A673 (cell line): ENCODE measurements around the gene TMEM108. TPM values are rescaled to one million over a fixed set of nuclear protein-coding genes. Genes with fewer than 3 reads are reported as not detected.
A peak's percentile ranks its signal among the peaks of the same experiment; 100 is the strongest.

ENCODE experiments used
- BruUV-seq: library from RNA; stranded (reverse); fragments of 400-500 nt; replicated peaks from 2 replicates; lab custom pipeline; 2021; lab: Mats Ljungman, UMichigan
- CTCF ChIA-PET: fragments of 300-600 bp; sonication (Branson Sonifier 250); formaldehyde crosslinking; loops from one replicate; lab custom pipeline; 2022; ENCODE audit warnings: antibody characterized with exemption; lab: Charles Lee
- POLR2A ChIA-PET: fragments of 300-600 bp; sonication (Branson Sonifier 250); formaldehyde crosslinking; loops from one replicate; lab custom pipeline; 2022; ENCODE audit warnings: antibody characterized with exemption; ENCODE audit not compliant: low non-redundant PET; lab: Charles Lee
- DNase-seq: peaks from one replicate; pipeline ENCODE4 v3.0.0-alpha.2; 2015; ENCODE audit warnings: low spot score
- H3K27ac ChIP-seq: fragments of 200-600 bp; sonication (generic); 2 replicates; pipeline ENCODE4 v1.5.1; 2016; ENCODE audit warnings: mixed run types, low read depth, mild to moderate bottlenecking, mixed read lengths, antibody characterized with exemption, low read length; ENCODE audit not compliant: poor library complexity, severe bottlenecking
- H3K27me3 ChIP-seq: fragments of 200-600 bp; sonication (generic); replicated peaks from 2 replicates; pipeline ENCODE4 v1.6.1; 2017; ENCODE audit warnings: mixed run types, low read depth, mild to moderate bottlenecking, mixed read lengths, antibody characterized with exemption, low read length; ENCODE audit not compliant: insufficient read depth, poor library complexity
- H3K36me3 ChIP-seq: fragments of 200-600 bp; sonication (generic); 2 replicates; pipeline ENCODE4 v1.6.1; 2016; ENCODE audit warnings: mixed run types, mild to moderate bottlenecking, mixed read lengths, antibody characterized with exemption, low read length; ENCODE audit not compliant: insufficient read depth, poor library complexity, severe bottlenecking
- H3K4me1 ChIP-seq: fragments of 200-600 bp; sonication (generic); 2 replicates; pipeline ENCODE4 v1.6.1; 2017; ENCODE audit warnings: mixed run types, mild to moderate bottlenecking, mixed read lengths, antibody characterized with exemption, low read length; ENCODE audit not compliant: insufficient read depth, poor library complexity, severe bottlenecking
- H3K4me3 ChIP-seq: fragments of 200-600 bp; sonication (generic); 2 replicates; pipeline ENCODE4 v1.5.1; 2016; ENCODE audit warnings: low read depth, mixed run types, mild to moderate bottlenecking, mixed read lengths, low read length; ENCODE audit not compliant: poor library complexity, severe bottlenecking
- H3K9me3 ChIP-seq: fragments of 200-600 bp; sonication (generic); 2 replicates; pipeline ENCODE4 v1.6.1; 2016; ENCODE audit warnings: mixed run types, low read depth, mild to moderate bottlenecking, mixed read lengths, antibody characterized with exemption, low read length; ENCODE audit not compliant: poor library complexity, severe bottlenecking
- EZH2 ChIP-seq: fragments of 200-600 bp; sonication (generic); IDR thresholded peaks from 2 replicates; pipeline ENCODE4 v1.6.1; 2017; ENCODE audit warnings: borderline replicate concordance, low read depth, mild to moderate bottlenecking, mixed read lengths, antibody characterized with exemption, low read length; ENCODE audit not compliant: poor library complexity, severe bottlenecking
- intact Hi-C: fragments of 100-400 bp; cut with micrococcal nuclease; formaldehyde crosslinking; loops from one replicate; pipeline ENCODE4 v1.10.0; 2022; ENCODE audit not compliant: unreplicated experiment
- total RNA-seq: library from RNA; stranded (reverse); gene quantifications from 2 replicates; pipeline ENCODE4 v1.2.3, GENCODE V29; 2021
- TF ChIP-seq, protein P1 (sequence below): fragments of 300-800, 200-600 bp; sonication (generic); conservative IDR thresholded peaks from 2 replicates; pipeline ENCODE4 v1.5.1; 2017; ENCODE audit warnings: low read depth, mild to moderate bottlenecking, antibody characterized with exemption, low read length, moderate library complexity, mixed read lengths

TMEM108 gene
- total RNA-seq, 1 experiment from 2014 or later, result 0.30 TPM

DNA sequence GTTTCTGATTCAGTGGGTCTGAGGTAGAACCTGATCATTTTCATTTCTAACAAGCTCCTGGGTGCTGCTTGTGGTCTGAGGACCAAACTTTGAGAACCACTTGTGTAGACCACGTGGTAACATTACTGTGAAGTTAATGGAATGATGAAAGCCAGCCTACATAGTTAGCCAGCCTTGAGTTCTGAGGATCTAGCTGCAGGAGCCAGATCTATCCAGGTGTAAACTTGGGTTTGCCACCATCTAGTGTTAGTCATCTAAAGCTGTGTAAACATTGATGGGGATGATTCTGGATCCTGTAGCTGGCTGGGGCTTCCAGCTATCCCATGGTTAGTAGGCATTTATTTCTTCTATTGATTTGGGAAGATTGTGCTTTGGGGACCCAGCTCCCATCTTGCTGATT, 170.0 kb downstream of the TMEM108 start:
- no peaks in the 10 kb centered on the region for H3K9me3 ChIP-seq
- no peaks in the 10 kb centered on the region for H3K36me3 ChIP-seq
- H3K27me3 ChIP-seq, result no peaks in the 10 kb centered on the region
- no peak overlapping the region for H3K4me3 ChIP-seq
- no peak overlapping the region for H3K27ac ChIP-seq
- no peak for TF ChIP-seq EZH2
- TF ChIP-seq, protein P1, sequence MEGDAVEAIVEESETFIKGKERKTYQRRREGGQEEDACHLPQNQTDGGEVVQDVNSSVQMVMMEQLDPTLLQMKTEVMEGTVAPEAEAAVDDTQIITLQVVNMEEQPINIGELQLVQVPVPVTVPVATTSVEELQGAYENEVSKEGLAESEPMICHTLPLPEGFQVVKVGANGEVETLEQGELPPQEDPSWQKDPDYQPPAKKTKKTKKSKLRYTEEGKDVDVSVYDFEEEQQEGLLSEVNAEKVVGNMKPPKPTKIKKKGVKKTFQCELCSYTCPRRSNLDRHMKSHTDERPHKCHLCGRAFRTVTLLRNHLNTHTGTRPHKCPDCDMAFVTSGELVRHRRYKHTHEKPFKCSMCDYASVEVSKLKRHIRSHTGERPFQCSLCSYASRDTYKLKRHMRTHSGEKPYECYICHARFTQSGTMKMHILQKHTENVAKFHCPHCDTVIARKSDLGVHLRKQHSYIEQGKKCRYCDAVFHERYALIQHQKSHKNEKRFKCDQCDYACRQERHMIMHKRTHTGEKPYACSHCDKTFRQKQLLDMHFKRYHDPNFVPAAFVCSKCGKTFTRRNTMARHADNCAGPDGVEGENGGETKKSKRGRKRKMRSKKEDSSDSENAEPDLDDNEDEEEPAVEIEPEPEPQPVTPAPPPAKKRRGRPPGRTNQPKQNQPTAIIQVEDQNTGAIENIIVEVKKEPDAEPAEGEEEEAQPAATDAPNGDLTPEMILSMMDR, result no peak
- BruUV-seq, result no TSS peak
- intact Hi-C loops, result no loop called here
- no peak for DNase-seq
- POLR2A ChIA-PET, result no interaction called here
- peaks cover 33% of the 10 kb centered on the region for H3K4me1 ChIP-seq
- CTCF ChIA-PET, result no interaction called here

DNA sequence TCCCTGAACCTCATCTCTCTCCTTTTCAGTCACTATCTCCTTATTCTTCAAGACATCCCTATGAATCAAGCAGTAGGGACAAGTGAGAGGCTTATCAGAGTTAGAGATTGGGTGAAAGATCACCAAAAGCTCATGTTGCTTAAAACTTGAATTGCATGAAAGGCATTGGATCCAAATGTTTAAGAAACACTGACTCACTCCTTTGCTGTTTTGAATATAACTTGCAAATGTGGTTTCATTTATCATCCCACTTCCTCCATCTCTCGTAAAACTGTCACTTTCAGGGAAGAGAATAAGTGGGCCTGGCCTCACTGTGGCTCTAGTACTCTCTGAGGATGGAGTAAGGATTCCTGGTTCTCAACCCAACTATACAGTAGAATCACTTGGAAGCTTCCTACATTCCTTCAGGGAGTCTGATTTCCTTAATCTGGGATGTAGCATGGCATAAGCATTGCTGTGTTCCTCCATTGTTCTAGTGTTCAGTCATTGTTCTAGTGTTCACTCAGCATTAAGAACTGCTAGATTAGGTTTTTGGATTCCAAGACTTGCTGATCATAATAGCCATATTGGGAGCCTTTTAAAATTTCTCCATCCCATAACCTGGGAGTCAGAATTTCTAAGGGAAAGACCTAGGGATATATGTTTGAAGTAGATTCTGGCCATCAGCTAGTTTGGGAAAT, 171.8 kb downstream of the TMEM108 start:
- ChIA-PET CTCF (no interaction called here), POLR2A (no interaction called here)
- no TSS peak for BruUV-seq
- DNase-seq, result peak; percentile 90
- no peak overlapping the region for H3K4me3 ChIP-seq
- H3K36me3 ChIP-seq, result no peaks in the 10 kb centered on the region
- no peaks in the 10 kb centered on the region for H3K27me3 ChIP-seq
- no peaks in the 10 kb centered on the region for H3K9me3 ChIP-seq
- TF ChIP-seq, protein P1, result no peak
- no peak for TF ChIP-seq EZH2
- intact Hi-C loops, result no loop called here
- H3K27ac ChIP-seq, result no peak overlapping the region
- H3K4me1 ChIP-seq, result peaks cover 33% of the 10 kb centered on the region

GRCh38 chr3:133210656-133211055, 172.5 kb downstream of the TMEM108 start:
- Histone ChIP-seq H3K9me3 (no peaks in the 10 kb centered on the region), H3K27ac (no peak overlapping the region), H3K27me3 (no peaks in the 10 kb centered on the region), H3K4me3 (no peak overlapping the region), H3K36me3 (no peaks in the 10 kb centered on the region), H3K4me1 (peaks cover 33% of the 10 kb centered on the region)
- POLR2A ChIA-PET, result no interaction called here
- intact Hi-C loops, result no loop called here
- no peak for DNase-seq
- no peak for TF ChIP-seq EZH2
- TF ChIP-seq, protein P1, result no peak
- no TSS peak for BruUV-seq
- CTCF ChIA-PET, result no interaction called here
